ENCODE data around the gene ITPR1.

ITPR1 gene

DNA sequence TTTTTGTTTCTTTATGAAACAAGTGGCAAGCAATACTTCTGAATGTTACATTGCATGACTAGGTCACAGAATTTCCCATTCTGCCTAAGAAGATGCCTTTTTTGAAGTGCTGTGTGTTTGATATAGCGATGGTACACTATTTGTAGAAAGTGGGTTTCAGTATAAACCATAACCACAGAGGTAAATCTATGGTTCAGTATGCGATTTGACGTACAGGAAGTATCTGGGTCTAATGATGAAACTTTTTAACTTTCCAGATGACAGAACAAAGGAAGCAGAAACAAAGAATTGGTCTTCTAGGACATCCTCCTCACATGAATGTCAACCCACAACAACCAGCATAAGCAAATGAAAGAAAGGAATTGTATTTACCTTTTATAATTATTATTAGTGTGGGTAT, 352.7 kb downstream of the ITPR1 start:
- Histone ChIP-seq H3K27ac (no peak overlapping the region), H3K4me3 (no peak overlapping the region)
- DNase-seq (ENCODE audit: low spot score) = no peak
- TF ChIP-seq, protein P1, sequence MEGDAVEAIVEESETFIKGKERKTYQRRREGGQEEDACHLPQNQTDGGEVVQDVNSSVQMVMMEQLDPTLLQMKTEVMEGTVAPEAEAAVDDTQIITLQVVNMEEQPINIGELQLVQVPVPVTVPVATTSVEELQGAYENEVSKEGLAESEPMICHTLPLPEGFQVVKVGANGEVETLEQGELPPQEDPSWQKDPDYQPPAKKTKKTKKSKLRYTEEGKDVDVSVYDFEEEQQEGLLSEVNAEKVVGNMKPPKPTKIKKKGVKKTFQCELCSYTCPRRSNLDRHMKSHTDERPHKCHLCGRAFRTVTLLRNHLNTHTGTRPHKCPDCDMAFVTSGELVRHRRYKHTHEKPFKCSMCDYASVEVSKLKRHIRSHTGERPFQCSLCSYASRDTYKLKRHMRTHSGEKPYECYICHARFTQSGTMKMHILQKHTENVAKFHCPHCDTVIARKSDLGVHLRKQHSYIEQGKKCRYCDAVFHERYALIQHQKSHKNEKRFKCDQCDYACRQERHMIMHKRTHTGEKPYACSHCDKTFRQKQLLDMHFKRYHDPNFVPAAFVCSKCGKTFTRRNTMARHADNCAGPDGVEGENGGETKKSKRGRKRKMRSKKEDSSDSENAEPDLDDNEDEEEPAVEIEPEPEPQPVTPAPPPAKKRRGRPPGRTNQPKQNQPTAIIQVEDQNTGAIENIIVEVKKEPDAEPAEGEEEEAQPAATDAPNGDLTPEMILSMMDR (IDR thresholded peaks at IDR 0.05) = no peak

DNA sequence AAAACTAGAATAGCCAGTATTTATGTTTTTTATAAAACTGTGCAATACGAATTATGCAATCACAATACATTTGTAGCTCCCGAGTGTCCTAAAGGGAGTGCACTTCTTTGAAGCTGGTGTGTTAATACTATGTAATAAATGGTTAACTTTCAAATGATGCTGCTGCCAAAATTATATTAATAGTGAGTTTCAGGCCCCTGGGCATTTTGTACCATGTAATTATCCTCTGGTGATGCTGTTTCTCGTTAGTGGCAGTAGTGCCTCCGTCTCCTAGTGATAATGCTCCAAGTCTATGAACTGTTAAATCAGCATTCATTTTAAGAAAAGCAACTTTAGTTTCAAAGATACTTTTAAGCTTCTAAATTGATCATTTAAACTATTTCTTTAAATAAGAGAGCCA, 353.4 kb downstream of the ITPR1 start:
- no peak overlapping the region for H3K4me3 ChIP-seq
- TF ChIP-seq, protein P1 (IDR thresholded peaks at IDR 0.05) = no peak
- DNase-seq (ENCODE audit: low spot score) = no peak

DNA sequence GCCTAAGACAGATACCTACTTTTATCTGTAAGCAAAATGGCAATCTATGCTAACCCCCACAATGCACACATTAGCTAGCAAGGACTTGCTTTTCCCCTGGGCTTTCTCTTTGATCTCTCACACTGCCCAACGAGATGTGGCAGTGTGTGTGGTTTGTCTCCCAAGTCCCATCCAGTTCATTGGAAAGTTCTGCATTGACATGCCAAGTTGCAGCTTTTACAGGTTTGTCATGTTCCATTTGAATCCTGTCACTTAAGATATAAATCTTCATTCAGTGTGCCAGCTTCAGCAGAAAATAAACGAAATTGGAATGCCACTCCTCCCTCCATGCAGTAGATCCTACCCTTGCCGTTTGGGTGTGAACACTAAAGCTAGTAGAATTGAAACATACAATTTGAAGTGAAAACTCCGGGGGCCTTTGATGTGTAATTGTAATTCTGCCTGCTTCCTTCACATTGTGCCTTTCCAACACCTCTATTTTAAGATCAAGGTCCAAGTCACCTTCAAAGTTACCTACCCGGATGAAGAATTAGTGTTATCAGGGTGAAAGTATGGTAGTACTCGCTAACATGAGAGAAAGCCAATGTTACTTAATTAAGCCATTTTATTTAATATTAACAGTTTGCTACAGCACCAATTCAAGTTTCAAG, 355.2 kb downstream of the ITPR1 start:
- Histone ChIP-seq H3K27ac (no peak overlapping the region), H3K4me3 (no peak overlapping the region)
- TF ChIP-seq, protein P1 (IDR thresholded peaks at IDR 0.05) = no peak
- DNase-seq (ENCODE audit: low spot score) = no peak

More for the DNA sequence above, 353.4 kb downstream of the ITPR1 start:
- no peak overlapping the region for H3K27ac ChIP-seq

DNA sequence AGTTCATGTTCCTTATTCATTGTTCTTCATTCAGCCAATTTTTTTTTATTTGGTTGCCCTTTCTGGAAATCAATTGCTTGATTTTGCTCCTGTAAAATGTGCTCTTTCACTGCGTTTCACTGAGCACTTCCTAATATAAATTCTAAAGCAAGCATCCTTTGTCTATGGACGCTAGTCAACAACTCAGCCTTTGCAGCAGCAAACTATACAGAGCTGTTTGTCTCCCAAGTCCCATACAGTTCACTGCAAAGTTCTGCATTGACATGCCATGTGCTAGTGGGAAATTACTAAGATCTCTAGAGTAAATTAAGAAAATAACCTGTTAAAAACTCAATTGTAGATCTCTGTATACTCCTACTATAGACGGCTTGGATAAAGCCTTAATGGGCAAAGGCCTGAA, 356.0 kb downstream of the ITPR1 start:
- TF ChIP-seq, protein P1 (IDR thresholded peaks at IDR 0.05) = no peak
- DNase-seq (ENCODE audit: low spot score) = no peak
- Histone ChIP-seq H3K4me3 (no peak overlapping the region), H3K27ac (no peak overlapping the region)

DNA sequence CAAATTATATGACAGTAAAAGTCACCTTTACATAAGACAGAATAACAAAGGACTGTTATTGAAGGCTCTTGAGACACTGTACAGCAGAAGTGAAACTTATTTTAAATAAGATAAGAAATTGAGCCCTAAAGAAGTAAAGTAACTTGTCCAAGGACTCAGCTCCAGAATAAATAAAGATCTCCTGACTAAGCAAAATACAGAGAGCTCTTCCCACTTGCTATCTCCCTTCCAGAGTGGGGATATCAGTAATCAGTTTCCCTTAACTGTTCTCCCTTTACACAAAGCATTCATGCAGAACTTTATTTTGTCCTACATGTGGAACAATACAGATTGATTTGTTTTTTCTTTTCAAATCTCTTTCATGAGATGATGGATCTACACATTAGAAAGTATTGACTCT, 356.6 kb downstream of the ITPR1 start:
- H3K27ac ChIP-seq = no peak overlapping the region
- H3K4me3 ChIP-seq = no peak overlapping the region
- DNase-seq (ENCODE audit: low spot score) = no peak
- TF ChIP-seq, protein P1 (IDR thresholded peaks at IDR 0.05) = no peak

DNA sequence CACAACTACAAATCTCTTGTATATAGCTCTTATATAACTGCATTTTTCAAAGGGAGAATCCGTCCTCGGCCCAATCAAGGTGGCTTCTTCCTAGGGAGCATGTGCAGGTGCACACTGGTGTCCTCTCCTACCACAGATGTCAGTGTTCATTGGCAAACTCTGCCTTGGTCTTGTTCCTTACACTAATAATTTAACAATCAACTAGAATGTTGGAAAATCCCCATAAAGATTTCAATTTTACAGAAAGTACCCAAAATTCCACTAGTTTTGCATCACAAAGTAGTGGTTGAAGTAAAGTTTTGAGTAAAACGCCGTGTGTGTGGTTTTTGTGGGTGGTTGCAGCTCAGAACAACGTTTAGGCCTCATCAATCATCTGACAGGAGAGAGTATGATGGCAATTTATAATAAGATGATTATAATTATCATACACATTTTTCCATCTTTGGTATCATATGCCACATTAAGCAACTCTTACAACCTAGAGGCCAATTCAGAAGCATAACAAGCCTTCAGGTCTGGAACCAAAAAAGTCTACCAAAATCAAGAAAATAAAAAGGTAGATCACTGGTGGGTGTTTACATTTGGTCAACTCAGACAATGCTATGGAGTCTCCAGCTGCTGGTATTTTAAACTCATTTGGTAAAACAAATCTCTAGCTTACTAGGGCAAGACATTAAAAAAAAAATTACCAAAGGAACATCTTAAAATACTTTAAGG, 357.2 kb downstream of the ITPR1 start:
- DNase-seq (ENCODE audit: low spot score) = no peak
- no peak overlapping the region for H3K4me3 ChIP-seq
- TF ChIP-seq, protein P1 (IDR thresholded peaks at IDR 0.05) = no peak
- H3K27ac ChIP-seq = no peak overlapping the region

DNA sequence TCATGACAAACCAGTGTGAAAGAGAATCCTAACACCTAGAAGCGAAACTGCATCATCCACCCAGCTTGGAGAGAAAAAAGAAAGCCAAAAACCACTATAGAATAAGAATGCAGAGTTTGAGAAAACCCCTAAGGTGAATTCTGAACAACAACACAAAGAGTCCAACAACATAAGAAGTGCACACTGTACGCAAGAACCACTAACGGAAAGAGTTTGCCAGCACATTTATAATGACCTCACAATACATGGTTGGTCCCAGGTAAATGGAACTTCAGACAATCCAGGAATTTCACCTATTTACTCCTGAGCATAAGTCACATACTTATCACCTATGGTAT, 357.7 kb downstream of the ITPR1 start:
- Histone ChIP-seq H3K4me3 (no peak overlapping the region), H3K27ac (no peak overlapping the region)
- TF ChIP-seq, protein P1 (IDR thresholded peaks at IDR 0.05) = no peak
- no peak for DNase-seq (ENCODE audit: low spot score)
